Measurements from ENCODE around the gene ACTL6B.
A peak's percentile ranks its signal among the peaks of the same experiment; 100 is the strongest.

ACTL6B gene

DNA sequence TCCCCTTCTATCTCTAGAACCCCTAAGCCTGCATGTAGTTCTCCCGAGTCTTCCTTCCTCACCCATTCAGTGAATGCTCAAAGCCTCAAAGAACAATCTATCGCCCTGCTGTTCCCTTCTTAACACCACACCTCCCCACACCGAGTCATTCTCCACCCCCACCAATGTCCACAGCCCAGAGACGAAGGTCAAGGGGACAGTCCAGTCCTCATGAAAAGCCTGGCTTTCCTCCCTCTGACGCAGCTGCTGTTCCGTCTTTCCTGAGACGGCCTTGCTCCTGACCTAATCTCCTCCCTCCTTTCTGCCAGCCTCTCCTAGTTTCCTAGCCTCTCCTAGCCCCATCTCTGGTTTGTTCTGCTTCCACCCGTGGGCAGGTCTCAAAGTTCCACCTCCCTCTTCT lies 34.7 kb downstream of the ACTL6B start:
- peaks cover 7% of the 10 kb centered on the region for H3K36me3 Mint-ChIP-seq (ENCODE audit: insufficient read depth)
- no peaks in the 10 kb centered on the region for H3K9me3 Mint-ChIP-seq
- H3K27ac Mint-ChIP-seq (ENCODE audit: low read depth): no peak overlapping the region
- H3K27me3 Mint-ChIP-seq: no peaks in the 10 kb centered on the region
- peaks cover 14% of the 10 kb centered on the region for H3K4me1 Mint-ChIP-seq
- DNase-seq (ENCODE audit: low spot score in 2 of 2) (no peak), ATAC-seq (replicated peaks; ENCODE audit: extremely low read depth, poor library complexity, severe bottlenecking) (no peak)
- no peak overlapping the region for H3K4me3 Mint-ChIP-seq

GRCh38 chr7:100620804-100621203 lies 35.4 kb downstream of the ACTL6B start:
- Mint-ChIP-seq H3K36me3 (ENCODE audit: insufficient read depth) (peaks cover 7% of the 10 kb centered on the region), H3K4me3 (no peak overlapping the region), H3K27me3 (no peaks in the 10 kb centered on the region), H3K9me3 (no peaks in the 10 kb centered on the region), H3K4me1 (peaks cover 7% of the 10 kb centered on the region), H3K27ac (ENCODE audit: low read depth) (no peak overlapping the region)
- no peak for ATAC-seq (replicated peaks; ENCODE audit: extremely low read depth, poor library complexity, severe bottlenecking)
- DNase-seq (ENCODE audit: low spot score in 2 of 2): no peak

DNA sequence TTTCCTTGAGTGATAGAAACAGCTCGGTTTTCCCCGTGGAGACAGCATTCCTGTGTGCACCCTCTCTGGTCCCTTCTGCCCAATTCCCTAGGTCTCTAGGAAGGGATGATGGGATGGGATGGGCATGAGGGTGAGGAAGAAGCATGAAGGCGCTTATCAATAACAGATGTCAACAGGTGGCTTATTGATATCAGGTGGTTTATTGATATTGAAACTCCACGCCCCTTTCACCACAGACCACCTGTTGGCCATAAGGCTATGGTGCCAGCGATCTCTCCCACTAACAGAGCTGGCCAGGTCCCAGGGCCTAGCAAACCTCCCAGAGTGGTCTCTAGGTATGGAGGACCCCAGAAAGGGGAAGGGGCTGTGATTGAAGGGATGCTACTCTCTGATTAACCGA lies 36.0 kb downstream of the ACTL6B start:
- Mint-ChIP-seq H3K4me1 (peaks cover 1% of the 10 kb centered on the region), H3K27me3 (no peaks in the 10 kb centered on the region), H3K4me3 (no peak overlapping the region), H3K27ac (ENCODE audit: low read depth) (no peak overlapping the region), H3K36me3 (ENCODE audit: insufficient read depth) (peaks cover 7% of the 10 kb centered on the region), H3K9me3 (no peaks in the 10 kb centered on the region)
- DNase-seq (ENCODE audit: low spot score in 2 of 2): no peak
- ATAC-seq (replicated peaks; ENCODE audit: extremely low read depth, poor library complexity, severe bottlenecking): no peak

DNA sequence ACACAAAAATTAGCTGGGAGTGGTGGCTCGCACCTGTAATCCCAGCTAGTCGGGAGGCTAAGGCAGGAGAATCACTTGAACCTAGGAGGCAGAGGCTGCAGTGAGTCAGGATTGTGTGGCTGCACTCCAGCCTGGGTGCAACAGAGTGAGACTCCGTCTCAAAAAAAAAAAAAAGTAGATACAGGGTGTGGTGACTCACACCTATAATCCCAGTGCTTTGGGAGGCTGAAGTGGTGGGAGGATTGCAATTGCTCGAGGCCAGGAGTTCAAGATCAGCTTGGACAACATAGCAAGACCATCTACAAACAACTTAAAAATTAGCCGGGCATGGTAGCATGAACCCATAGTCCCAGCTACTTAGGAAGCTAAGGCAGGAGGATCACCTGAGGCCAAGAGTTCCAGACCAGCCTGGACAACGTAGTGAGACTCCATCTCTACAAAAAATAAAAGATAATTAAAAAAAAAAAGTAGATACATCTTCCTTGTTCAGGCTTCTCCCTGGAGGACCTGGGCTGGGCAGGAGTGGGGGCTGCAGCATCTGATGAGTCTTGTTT lies 41.9 kb downstream of the ACTL6B start:
- H3K27ac Mint-ChIP-seq (ENCODE audit: low read depth): no peak overlapping the region
- H3K4me1 Mint-ChIP-seq: peaks cover 17% of the 10 kb centered on the region
- peaks cover 12% of the 10 kb centered on the region for H3K36me3 Mint-ChIP-seq (ENCODE audit: insufficient read depth)
- no peaks in the 10 kb centered on the region for H3K9me3 Mint-ChIP-seq
- no peaks in the 10 kb centered on the region for H3K27me3 Mint-ChIP-seq
- DNase-seq (ENCODE audit: low spot score in 2 of 2) (no peak), ATAC-seq (replicated peaks; ENCODE audit: extremely low read depth, poor library complexity, severe bottlenecking) (no peak)
- H3K4me3 Mint-ChIP-seq: no peak overlapping the region

DNA sequence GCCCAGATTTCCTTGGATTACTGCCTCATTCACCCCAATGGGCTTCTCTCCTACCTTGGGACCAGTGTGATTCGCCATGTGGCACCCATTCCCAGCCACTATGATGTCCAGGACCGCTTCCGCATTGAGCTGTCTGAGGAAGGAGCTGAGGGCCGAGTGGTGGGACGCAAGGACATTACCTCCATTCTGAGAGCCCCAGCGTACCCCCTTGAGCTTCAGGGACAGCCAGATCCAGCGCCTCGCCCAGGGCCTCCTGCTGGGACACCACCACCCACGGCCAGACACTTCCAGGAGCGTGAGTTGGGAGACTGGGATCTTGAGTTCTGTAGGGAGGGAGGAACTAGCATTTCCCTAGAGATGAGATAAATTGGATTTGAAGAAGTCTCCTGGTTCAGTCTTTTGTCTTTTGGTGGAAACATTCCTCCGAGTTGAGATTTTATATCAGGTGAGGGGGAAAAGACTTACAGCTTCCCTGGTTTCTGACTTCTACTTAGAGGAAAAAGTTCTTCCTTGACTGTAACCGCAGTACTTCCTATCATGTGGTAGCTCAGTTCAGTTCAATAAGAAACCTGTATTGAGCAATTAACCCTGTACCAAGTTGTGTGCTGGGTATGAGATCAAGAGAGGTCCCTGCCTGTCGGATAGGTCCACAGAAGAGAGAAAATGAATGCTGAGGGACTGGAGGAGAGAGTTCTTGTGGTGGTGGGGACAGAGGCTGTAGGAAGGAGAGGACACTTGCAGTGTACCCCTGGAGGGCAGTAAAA lies 42.7 kb downstream of the ACTL6B start:
- Mint-ChIP-seq H3K36me3 (ENCODE audit: insufficient read depth) (peaks cover 13% of the 10 kb centered on the region), H3K9me3 (no peaks in the 10 kb centered on the region), H3K4me1 (peaks cover 17% of the 10 kb centered on the region), H3K27ac (ENCODE audit: low read depth) (peak overlapping the region; percentile 0), H3K4me3 (peak overlapping the region; percentile 98), H3K27me3 (no peaks in the 10 kb centered on the region)
- DNase-seq (ENCODE audit: low spot score in 2 of 2) (no peak), ATAC-seq (replicated peaks; ENCODE audit: extremely low read depth, poor library complexity, severe bottlenecking) (no peak)

DNA sequence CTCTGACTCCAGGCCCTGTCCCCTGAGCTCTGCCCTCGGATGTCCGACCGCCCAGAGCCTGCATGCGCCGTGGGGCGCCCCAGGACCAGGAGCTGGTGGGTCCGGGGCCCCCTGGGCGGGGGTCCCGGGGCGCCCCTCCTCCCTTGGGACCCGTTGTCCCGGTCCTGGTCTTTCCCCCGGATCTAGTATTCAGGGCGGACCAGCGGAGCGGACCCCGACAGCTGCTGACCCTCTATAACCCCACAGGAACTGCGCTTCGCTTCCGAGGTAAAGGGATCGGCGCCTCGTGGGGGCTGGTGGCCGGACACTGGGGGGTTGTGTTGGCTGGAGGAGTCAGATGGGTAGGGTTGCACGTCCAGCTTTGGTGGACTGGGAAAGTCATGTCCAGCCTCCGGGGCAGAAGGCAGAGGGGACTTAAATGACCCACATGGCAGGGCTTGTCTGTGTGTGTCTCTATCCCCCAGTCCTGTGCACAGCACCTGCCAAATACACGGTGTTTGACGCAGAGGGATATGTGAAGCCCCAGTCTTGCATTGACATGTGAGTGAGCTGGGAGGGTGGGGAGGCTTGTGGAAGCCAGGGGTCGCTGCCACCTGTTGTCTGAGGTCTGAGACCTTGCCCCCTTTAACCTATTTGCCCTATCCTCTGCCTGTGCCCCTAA lies 43.4 kb downstream of the ACTL6B start:
- no peak for ATAC-seq (replicated peaks; ENCODE audit: extremely low read depth, poor library complexity, severe bottlenecking)
- Mint-ChIP-seq H3K27ac (ENCODE audit: low read depth) (peak overlapping the region; percentile 99), H3K27me3 (no peaks in the 10 kb centered on the region), H3K4me1 (peaks cover 17% of the 10 kb centered on the region), H3K4me3 (peak overlapping the region; percentile 98), H3K9me3 (no peaks in the 10 kb centered on the region), H3K36me3 (ENCODE audit: insufficient read depth) (peaks cover 15% of the 10 kb centered on the region)
- no peak for DNase-seq (ENCODE audit: low spot score in 2 of 2)

DNA sequence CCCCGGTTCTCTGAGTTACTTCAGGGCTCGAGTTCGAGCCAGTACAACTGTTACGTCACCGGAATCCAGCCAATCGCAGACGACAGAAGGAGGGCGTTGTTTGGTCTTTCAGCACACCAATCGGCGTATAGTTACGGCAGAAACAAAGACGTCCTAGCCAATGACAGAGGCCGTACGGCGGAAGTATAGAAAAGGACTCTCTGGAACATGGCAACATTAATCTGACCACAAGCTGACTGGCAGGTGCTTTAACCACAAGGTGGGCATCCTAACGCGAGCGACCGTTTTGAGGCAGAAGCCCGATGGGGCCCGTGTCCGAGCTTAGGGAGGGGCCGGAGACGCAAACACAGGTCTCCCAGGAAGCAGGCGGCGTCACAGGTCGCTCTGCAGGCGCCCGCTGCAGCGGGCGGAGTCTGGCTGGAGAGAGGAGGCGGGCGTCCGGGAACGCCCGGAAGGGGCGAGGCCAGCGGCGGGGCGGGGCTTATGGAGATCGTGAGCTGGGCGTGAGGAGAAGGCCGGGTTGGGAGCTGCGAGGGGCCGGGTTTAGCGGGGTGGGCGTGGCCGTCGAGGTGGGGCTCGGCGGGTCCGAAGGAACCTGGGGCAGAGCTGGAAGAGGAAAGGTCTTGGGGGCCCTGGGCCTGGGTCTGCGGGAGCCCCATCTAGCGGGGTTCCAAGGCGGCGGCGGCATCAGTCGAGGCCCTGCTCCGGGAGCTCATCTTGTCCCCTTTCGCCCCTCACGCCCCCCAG lies 44.1 kb downstream of the ACTL6B start, which contains the start of gene MOSPD3:
Gene MOSPD3, plus strand, starts transcription at position 558 of the 747 bp plus-strand sequence. CDS start 252 bp downstream, outside the sequence.
- DNase-seq (ENCODE audit: low spot score in 2 of 2) (peak; percentile 97 to 98), ATAC-seq (replicated peaks; ENCODE audit: extremely low read depth, poor library complexity, severe bottlenecking) (peak; percentile 93)
- Mint-ChIP-seq H3K4me3 (peak within 1 kb of the TSS; percentile 98), H3K9me3 (no peaks in the 10 kb centered on the region), H3K27me3 (no peaks in the 10 kb centered on the region), H3K4me1 (peaks cover 17% of the 10 kb centered on the region), H3K27ac (ENCODE audit: low read depth) (peak within 1 kb of the TSS; percentile 99), H3K36me3 (ENCODE audit: insufficient read depth) (peaks cover 17% of the 10 kb centered on the region)

- H3K27ac Mint-ChIP-seq (ENCODE audit: low read depth): peak overlapping the region; percentile 99
- no peaks in the 10 kb centered on the region for H3K9me3 Mint-ChIP-seq
- peaks cover 17% of the 10 kb centered on the region for H3K36me3 Mint-ChIP-seq (ENCODE audit: insufficient read depth)
- H3K4me3 Mint-ChIP-seq: no peak overlapping the region
- no peaks in the 10 kb centered on the region for H3K27me3 Mint-ChIP-seq
- DNase-seq (ENCODE audit: low spot score in 2 of 2): no peak
- no peak for ATAC-seq (replicated peaks; ENCODE audit: extremely low read depth, poor library complexity, severe bottlenecking)
- peaks cover 24% of the 10 kb centered on the region for H3K4me1 Mint-ChIP-seq
Measured at GRCh38 chr7:100609958-100610357, 46.3 kb downstream of the ACTL6B start.

- no peak for DNase-seq (ENCODE audit: low spot score in 2 of 2)
- Mint-ChIP-seq H3K4me1 (peaks cover 20% of the 10 kb centered on the region), H3K9me3 (no peaks in the 10 kb centered on the region), H3K36me3 (ENCODE audit: insufficient read depth) (peaks cover 10% of the 10 kb centered on the region), H3K27me3 (no peaks in the 10 kb centered on the region), H3K27ac (ENCODE audit: low read depth) (no peak overlapping the region), H3K4me3 (peak overlapping the region; percentile 35)
- ATAC-seq (replicated peaks; ENCODE audit: extremely low read depth, poor library complexity, severe bottlenecking): no peak
Measured at GRCh38 chr7:100607111-100607510, 49.1 kb downstream of the ACTL6B start.

- peaks cover 5% of the 10 kb centered on the region for H3K36me3 Mint-ChIP-seq (ENCODE audit: insufficient read depth)
- no peaks in the 10 kb centered on the region for H3K27me3 Mint-ChIP-seq
- H3K4me3 Mint-ChIP-seq: peak overlapping the region; percentile 85
- ATAC-seq (replicated peaks; ENCODE audit: extremely low read depth, poor library complexity, severe bottlenecking) (no peak), DNase-seq (ENCODE audit: low spot score in 2 of 2) (no peak)
- H3K27ac Mint-ChIP-seq (ENCODE audit: low read depth): no peak overlapping the region
- peaks cover 17% of the 10 kb centered on the region for H3K4me1 Mint-ChIP-seq
- no peaks in the 10 kb centered on the region for H3K9me3 Mint-ChIP-seq
Measured at GRCh38 chr7:100606313-100606712, 49.9 kb downstream of the ACTL6B start.

DNA sequence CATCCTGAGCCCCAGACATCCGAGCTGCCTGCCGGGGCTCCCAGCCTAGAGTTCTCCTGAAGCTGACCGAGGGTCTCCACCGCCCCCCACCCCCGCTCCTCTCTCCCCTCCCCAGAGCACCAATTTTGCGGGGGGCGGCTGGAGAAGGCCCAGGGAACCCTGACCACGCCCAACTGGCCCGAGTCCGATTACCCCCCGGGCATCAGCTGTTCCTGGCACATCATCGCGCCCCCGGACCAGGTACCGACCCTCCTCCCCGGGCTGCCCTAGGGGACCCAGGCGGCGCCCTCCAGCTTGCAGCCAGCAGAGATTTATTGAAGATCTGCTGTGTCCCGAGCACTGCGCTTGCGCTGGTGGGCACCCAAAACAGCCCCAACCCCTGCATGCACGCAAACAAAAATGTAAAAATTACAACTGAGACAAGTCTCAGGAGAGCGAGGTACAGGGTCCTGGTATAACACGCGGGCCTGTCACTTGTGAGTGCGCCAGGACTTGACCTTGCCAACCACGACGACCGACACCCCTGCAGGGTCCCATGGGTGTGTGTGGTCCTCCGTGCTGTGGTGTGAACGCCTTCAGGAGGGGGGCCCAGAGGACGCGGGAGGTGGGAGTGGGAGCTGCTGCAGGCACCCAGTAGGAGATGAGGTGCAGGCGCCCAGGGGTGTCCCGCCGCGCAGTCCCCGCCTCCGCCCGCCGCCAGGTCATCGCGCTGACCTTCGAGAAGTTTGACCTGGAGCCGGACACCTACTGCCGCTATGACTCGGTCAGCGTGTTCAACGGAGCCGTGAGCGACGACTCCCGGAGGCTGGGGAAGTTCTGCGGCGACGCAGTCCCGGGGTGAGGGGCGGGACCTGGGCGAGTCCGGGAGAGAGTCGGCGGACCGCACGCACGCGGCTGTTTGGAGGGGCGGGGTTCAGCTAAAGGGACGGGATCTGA lies 51.0 kb downstream of the ACTL6B start:
- H3K9me3 Mint-ChIP-seq: no peaks in the 10 kb centered on the region
- no peak overlapping the region for H3K27ac Mint-ChIP-seq (ENCODE audit: low read depth)
- H3K4me1 Mint-ChIP-seq: peaks cover 17% of the 10 kb centered on the region
- no peak for DNase-seq (ENCODE audit: low spot score in 2 of 2)
- H3K27me3 Mint-ChIP-seq: no peaks in the 10 kb centered on the region
- peak overlapping the region; percentile 85 for H3K4me3 Mint-ChIP-seq
- peak; percentile 20 for ATAC-seq (replicated peaks; ENCODE audit: extremely low read depth, poor library complexity, severe bottlenecking)
- peaks cover 5% of the 10 kb centered on the region for H3K36me3 Mint-ChIP-seq (ENCODE audit: insufficient read depth)
